Heart left ventricle (tissue), 13 donors: ENCODE results near the gene WDPCP.
"Not testable (repeated sequence)": the region's sequence is repeated elsewhere in the genome, so short reads cannot be mapped to it uniquely, and the experiment has no call there.

ENCODE experiments used
- POLR2A ChIP-seq, 2 donors: fragments of 450-650 bp; IDR thresholded peaks; one replicate each; pipeline ENCODE4 v1.6.1; 2017; ENCODE audit warnings: antibody characterized with exemption in 2 of 2, mild to moderate bottlenecking in 2 of 2, moderate library complexity in 2 of 2
- TF ChIP-seq, protein P1 (sequence below), 12 donors: fragments of 200-600 bp; sonication (generic) in 4 of 12; IDR thresholded peaks; one replicate each; pipeline versions ENCODE4 v1.5.0 to v1.8.0; 2018 to 2022; ENCODE audit warnings: antibody characterized with exemption in 12 of 12, mild to moderate bottlenecking in 5 of 12
- donor health status: ischemic (EF 13 %, LVEDD 7.1; RV severe dilation, severe dysfunction).
- donor health status: DM: no; HTN: yes; CAD: no.
- donor health status: DM: no; HTN: no; CAD: no.
- donor health status: ischemic (EF 25% LVEDD 6.9; RV normal size, moderate dysfunction).
- donor health status: ischemic (EF 25% LVEDD 5.7; RV mildly dilated, moderate dysfunction).
- donor health status: ischemic (EF 35%, LVEDD 5.7; RV mildly dilated, moderate dysfunction).
- donor health status: nonischemic (EF 11% LVEDD 7.7; RV severe dilation, severe dysfunction).
- donor health status: DM: yes; HTN: yes; CAD: no.
- donor health status: PGD.
- donor health status: ischemic (EF 29% LVEDD 5.4; RV normal size, mild dysfunction).
- donor health status: nonischemic (EF 23%, LVEDD 6.1; RV moderate dilation, normal function).

GRCh38 chr2:63321973-63322372, 266.3 kb downstream of the WDPCP start:
- TF ChIP-seq, protein P1, sequence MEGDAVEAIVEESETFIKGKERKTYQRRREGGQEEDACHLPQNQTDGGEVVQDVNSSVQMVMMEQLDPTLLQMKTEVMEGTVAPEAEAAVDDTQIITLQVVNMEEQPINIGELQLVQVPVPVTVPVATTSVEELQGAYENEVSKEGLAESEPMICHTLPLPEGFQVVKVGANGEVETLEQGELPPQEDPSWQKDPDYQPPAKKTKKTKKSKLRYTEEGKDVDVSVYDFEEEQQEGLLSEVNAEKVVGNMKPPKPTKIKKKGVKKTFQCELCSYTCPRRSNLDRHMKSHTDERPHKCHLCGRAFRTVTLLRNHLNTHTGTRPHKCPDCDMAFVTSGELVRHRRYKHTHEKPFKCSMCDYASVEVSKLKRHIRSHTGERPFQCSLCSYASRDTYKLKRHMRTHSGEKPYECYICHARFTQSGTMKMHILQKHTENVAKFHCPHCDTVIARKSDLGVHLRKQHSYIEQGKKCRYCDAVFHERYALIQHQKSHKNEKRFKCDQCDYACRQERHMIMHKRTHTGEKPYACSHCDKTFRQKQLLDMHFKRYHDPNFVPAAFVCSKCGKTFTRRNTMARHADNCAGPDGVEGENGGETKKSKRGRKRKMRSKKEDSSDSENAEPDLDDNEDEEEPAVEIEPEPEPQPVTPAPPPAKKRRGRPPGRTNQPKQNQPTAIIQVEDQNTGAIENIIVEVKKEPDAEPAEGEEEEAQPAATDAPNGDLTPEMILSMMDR (IDR thresholded peaks at IDR 0.05), result not testable (repeated sequence)
- TF ChIP-seq POLR2A (IDR thresholded peaks at IDR 0.05), result not testable (repeated sequence)
